Mucosa of rectum (tissue), 2 donors: Measurements from ENCODE around the gene RPS6KC1.
"Not testable (repeated sequence)": the region's sequence is repeated elsewhere in the genome, so short reads cannot be mapped to it uniquely, and the experiment has no call there.

Source experiments
- H3K27ac ChIP-seq, 2 donors: one replicate each; pipeline ENCODE4 v1.7.0; 2013; ENCODE audit warnings: inconsistent platforms in 2 of 2, low read depth in 2 of 2, low read length in 2 of 2
- H3K27me3 ChIP-seq, 2 donors: one replicate each; pipeline ENCODE4 v1.7.0; 2013; ENCODE audit warnings: low read length in 2 of 2; ENCODE audit not compliant: control insufficient read depth in 2 of 2, insufficient read depth in 2 of 2
- H3K36me3 ChIP-seq, 2 donors: one replicate each; pipeline ENCODE4 v1.7.0; 2013; ENCODE audit warnings: low read length in 2 of 2; ENCODE audit not compliant: control insufficient read depth in 2 of 2, insufficient read depth in 2 of 2
- H3K4me1 ChIP-seq, 2 donors: one replicate each; pipeline ENCODE4 v1.7.0; 2013; ENCODE audit warnings: low read length in 2 of 2, mild to moderate bottlenecking in 1 of 2; ENCODE audit not compliant: control insufficient read depth in 2 of 2, insufficient read depth in 2 of 2
- H3K4me3 ChIP-seq, 2 donors: one replicate each; pipeline ENCODE4 v1.7.0; 2013; ENCODE audit warnings: low read length in 2 of 2
- H3K9ac ChIP-seq, 2 donors: one replicate each; pipeline ENCODE4 v1.7.0; 2013; ENCODE audit warnings: low read length in 2 of 2, low read depth in 1 of 2, mild to moderate bottlenecking in 1 of 2
- H3K9me3 ChIP-seq, 2 donors: one replicate each; pipeline ENCODE4 v1.7.0; 2013; ENCODE audit warnings: low read length in 2 of 2; ENCODE audit not compliant: control insufficient read depth in 2 of 2
- donor health status: healthy.
- donor health status: Normal muscosa, but diverticular disease.

The RPS6KC1 gene

DNA sequence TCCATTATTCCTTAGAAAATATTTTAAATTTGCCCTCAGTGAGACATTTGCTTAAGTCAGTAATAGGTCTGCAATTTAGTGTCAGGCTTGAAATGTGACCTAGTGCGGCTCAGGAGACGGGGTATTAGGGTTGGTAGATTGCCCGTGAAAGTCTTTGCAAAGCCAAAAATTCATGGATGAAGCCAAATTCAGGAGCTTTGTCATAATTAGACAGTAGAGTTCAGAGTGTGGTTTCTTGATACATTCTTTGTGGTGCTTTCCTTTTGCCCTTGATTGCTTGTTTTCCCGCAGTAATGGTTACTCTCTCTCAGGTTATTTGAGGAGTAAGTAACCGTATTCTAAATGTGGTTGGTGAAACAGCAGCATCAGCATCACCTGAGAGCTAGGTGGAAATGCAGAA is 120.7 kb downstream of the RPS6KC1 start:
- Histone ChIP-seq H3K4me1 (no peaks in the 10 kb centered on the region), H3K9ac (no peak overlapping the region), H3K9me3 (no peaks in the 10 kb centered on the region), H3K27ac (no peak overlapping the region), H3K36me3 (no peaks in the 10 kb centered on the region), H3K4me3 (no peak overlapping the region), H3K27me3 (no peaks in the 10 kb centered on the region)

DNA sequence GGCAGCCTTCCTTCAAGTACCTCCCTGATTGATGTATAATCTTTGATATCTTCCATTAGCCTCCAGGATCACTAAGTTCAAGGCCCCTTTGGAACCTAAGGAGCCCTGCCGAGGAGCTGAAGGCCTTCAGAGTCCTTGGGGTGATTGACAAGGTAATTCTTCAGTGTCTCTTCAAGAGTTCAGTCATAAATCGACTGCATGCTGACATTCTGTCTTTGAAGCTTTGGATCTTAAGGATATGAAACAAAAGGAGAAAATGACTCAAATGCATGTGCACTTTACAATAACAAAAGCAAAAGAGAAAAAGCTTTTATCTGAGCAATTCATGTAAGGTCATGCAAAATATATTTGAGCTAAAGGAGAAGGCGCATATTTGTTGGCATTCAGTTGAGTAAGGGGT is 125.3 kb downstream of the RPS6KC1 start:
- no peaks in the 10 kb centered on the region for H3K9me3 ChIP-seq

DNA sequence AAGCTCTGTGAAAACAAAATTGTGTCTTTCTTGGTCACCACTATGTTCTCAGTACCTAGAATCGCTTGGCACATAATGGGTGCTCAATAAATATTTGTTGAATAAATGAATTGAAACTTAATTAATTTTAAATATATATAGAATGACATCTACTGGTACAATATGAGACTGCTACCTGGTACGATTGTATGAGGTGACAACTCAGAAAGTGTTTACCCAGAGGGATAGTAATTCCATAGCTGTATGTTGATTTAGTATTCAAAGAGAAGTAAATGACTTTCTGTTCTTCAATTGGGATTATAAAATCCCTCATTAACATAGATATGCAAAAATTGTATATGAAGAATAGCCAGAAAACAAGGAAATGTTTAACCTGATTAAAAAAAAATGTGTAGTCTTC is 128.7 kb downstream of the RPS6KC1 start:
- H3K9me3 ChIP-seq, result no peaks in the 10 kb centered on the region
- H3K27ac ChIP-seq, result no peak overlapping the region
- no peak overlapping the region for H3K4me3 ChIP-seq
- H3K36me3 ChIP-seq, result no peaks in the 10 kb centered on the region
- H3K27me3 ChIP-seq, result no peaks in the 10 kb centered on the region
- no peak overlapping the region for H3K9ac ChIP-seq
- no peaks in the 10 kb centered on the region for H3K4me1 ChIP-seq

More for the DNA sequence above, 125.3 kb downstream of the RPS6KC1 start:
- Histone ChIP-seq H3K4me3 (no peak overlapping the region), H3K36me3 (no peaks in the 10 kb centered on the region), H3K4me1 (no peaks in the 10 kb centered on the region), H3K9ac (no peak overlapping the region), H3K27ac (no peak overlapping the region), H3K27me3 (no peaks in the 10 kb centered on the region)

DNA sequence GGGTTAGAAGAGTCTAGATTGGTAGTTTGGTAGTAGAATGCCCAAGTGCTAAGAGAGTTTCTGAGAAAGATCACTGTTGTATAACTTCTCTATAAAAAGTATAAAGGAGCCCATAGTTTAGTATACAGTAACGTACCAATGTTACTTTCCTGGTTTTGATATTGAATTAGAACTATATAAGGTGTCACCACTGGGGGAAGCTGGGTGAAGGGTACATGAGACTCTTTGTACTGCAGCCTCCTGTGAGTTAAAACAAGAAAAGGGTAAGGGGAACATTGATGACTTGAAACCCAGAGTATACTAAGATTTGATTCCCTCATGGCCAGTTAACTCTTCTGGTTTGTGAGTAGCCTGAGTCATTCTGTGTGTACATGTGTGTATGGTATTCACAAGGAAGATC is 129.8 kb downstream of the RPS6KC1 start:
- no peaks in the 10 kb centered on the region for H3K9me3 ChIP-seq
- no peaks in the 10 kb centered on the region for H3K36me3 ChIP-seq
- H3K27ac ChIP-seq, result no peak overlapping the region
- H3K4me1 ChIP-seq, result no peaks in the 10 kb centered on the region
- H3K9ac ChIP-seq, result no peak overlapping the region
- H3K27me3 ChIP-seq, result no peaks in the 10 kb centered on the region
- H3K4me3 ChIP-seq, result no peak overlapping the region

DNA sequence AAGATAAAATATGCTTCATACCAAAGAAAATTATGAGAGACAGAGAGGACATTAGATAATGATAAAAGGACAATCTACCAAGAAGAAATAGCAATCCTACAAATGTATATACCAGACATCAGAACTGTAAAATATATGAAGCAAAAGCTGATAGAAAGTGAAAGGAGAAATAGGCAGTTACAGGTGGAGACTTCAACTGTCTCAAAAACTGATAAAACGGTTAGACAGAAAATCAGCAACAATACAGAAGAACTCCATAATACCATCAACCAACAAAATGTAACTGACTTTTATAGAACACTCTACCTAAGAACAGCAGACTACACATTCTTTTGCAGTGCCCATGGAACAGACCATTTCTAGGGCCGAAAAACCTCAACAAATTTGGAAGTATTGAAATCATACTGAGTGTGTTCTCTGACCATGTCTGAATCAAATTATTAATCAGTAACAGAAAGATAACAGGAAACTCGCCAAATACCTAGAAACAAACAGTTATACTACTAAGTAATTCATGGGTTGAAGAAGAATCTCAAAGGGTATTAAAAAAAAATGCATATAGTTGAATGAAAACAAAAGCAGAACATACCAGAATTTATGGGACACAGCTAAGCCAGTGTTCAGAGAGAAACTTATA is 132.1 kb downstream of the RPS6KC1 start:
- H3K27ac ChIP-seq, result no peak overlapping the region
- no peaks in the 10 kb centered on the region for H3K27me3 ChIP-seq
- no peaks in the 10 kb centered on the region for H3K36me3 ChIP-seq
- no peak overlapping the region for H3K9ac ChIP-seq
- H3K4me3 ChIP-seq, result no peak overlapping the region
- H3K9me3 ChIP-seq, result no peaks in the 10 kb centered on the region
- no peaks in the 10 kb centered on the region for H3K4me1 ChIP-seq

DNA sequence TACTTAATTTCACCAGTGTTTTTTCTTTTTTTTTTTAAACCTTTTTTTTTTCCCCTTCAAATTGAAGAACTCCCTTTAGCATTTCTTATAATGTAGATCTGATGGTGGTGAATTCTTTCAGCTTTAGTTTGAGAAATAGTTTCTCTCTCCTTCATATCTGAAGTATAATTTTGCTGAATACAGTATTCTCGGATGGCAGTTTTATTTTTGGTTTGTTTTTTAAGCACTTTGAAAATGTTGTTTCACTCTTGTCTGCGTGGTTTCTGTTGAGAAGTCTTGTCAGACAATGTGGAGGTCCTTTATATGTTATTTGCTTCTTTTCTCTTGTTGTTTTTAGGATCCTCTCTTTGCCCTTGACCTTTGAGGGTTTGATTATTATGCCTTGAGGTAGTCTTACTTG is 135.1 kb downstream of the RPS6KC1 start:
- H3K4me1 ChIP-seq, result no peaks in the 10 kb centered on the region
- H3K27me3 ChIP-seq, result no peaks in the 10 kb centered on the region
- no peaks in the 10 kb centered on the region for H3K9me3 ChIP-seq
- no peak overlapping the region for H3K27ac ChIP-seq
- H3K4me3 ChIP-seq, result no peak overlapping the region
- no peaks in the 10 kb centered on the region for H3K36me3 ChIP-seq
- H3K9ac ChIP-seq, result no peak overlapping the region

DNA sequence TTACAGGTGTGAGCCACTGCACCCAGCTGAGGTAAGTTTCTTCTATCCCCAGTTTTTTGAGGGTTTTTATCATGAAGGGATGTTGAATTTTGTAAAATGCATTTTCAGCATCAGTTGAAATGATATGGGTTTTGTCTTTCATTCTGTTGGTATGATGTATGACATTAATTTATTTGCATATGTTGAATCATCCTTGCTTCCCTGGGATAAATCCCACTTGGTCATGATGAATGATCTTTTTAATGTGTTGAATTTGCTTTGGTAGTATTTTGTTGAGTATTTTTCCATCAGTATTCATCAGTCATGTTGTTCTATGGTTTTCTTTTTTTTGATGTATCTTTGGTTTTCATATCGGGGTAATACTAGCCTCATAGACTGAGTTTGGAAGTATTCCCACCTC is 141.0 kb downstream of the RPS6KC1 start:
- Histone ChIP-seq H3K4me3 (no peak overlapping the region), H3K27me3 (no peaks in the 10 kb centered on the region), H3K9me3 (no peaks in the 10 kb centered on the region), H3K4me1 (no peaks in the 10 kb centered on the region), H3K9ac (no peak overlapping the region), H3K27ac (no peak overlapping the region), H3K36me3 (no peaks in the 10 kb centered on the region)

DNA sequence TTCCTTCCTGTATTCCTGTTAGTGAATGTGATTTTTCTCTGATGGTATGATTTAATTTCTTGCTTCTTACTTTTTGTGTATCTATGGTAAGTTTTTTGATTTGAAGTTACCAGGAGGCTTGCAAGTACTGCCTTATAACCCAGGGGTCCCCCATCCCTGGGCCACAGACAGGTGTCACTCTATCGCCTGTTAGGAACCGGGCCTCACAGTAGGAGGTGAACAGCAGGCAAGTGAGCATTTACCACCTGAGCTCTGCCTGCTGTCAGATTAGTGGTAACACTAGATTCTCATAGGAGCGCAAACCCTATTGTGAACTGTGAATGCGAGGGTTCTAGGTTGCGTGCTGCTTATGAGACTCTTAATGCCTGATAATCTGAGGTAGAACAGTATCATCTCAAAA is 143.3 kb downstream of the RPS6KC1 start:
- Histone ChIP-seq H3K9me3 (peaks cover 4% of the 10 kb centered on the region in 2 donors), H3K36me3 (peaks cover 0 to 6% of the 10 kb centered on the region in 2 donors), H3K27me3 (no peaks in the 10 kb centered on the region), H3K9ac (no peak overlapping the region), H3K27ac (no peak overlapping the region), H3K4me1 (no peaks in the 10 kb centered on the region), H3K4me3 (no peak overlapping the region)

DNA sequence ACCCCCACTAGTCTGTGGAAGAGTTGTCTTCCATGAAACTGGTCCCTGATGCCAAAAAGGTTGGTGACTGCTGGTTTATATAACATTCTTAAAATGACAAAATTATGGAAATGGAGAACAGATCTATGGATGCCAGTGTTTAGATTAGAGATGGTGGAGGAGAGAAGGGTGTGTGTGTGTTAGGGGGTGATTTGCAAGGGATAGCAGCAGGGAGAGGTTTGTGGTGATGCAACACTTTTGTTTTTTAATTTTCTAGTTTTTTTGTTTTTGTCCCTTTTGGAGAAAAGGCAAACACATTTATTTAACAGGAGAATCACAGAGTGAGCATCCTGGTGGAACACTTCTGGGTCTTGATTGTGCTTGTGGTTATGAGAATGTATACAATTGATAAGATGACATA is 143.8 kb downstream of the RPS6KC1 start:
- Histone ChIP-seq H3K9ac (no peak overlapping the region), H3K27ac (no peak overlapping the region), H3K36me3 (peaks cover 0 to 6% of the 10 kb centered on the region in 2 donors), H3K4me3 (no peak overlapping the region), H3K27me3 (no peaks in the 10 kb centered on the region), H3K9me3 (peaks cover 4% of the 10 kb centered on the region in 2 donors), H3K4me1 (no peaks in the 10 kb centered on the region)

DNA sequence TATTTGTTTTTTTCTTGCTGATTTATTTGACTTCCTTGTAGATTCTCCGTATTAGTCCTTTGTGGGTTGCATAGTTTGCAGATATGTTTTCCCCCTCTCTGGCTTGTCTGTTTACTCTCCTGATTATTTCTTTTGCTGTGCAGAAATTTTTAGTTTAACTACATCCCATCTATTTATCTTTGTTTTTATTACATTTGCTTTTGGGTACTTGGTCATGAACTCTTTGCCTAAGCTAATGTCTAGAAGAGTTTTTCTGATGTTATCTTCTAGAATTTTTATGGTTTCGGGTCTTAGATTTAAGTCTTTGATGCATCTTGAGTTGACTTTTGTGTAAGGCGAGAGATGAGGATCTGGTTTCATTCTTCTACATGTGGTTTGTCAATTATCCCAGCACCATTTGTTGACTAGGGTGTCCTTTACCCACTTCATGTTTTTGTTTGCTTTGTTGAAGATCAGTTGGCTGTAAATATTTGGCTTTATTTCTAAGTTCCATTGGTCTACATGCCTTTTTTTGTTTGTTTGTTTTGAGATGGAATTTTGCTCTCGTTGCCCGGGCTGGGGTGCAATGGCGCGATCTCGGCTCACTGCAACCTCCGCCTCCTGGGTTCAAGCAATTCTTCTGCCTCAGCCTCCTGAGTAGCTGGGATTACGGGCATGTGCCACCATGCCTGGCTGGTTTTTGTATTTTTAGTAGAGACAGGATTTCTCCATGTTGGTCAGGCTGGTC is 145.4 kb downstream of the RPS6KC1 start:
- not testable (repeated sequence) for H3K27ac ChIP-seq, H3K4me3 ChIP-seq, H3K27me3 ChIP-seq, H3K4me1 ChIP-seq, H3K9me3 ChIP-seq, H3K9ac ChIP-seq, H3K36me3 ChIP-seq
